Measurements from ENCODE around the gene PCDHGA6.

DNA sequence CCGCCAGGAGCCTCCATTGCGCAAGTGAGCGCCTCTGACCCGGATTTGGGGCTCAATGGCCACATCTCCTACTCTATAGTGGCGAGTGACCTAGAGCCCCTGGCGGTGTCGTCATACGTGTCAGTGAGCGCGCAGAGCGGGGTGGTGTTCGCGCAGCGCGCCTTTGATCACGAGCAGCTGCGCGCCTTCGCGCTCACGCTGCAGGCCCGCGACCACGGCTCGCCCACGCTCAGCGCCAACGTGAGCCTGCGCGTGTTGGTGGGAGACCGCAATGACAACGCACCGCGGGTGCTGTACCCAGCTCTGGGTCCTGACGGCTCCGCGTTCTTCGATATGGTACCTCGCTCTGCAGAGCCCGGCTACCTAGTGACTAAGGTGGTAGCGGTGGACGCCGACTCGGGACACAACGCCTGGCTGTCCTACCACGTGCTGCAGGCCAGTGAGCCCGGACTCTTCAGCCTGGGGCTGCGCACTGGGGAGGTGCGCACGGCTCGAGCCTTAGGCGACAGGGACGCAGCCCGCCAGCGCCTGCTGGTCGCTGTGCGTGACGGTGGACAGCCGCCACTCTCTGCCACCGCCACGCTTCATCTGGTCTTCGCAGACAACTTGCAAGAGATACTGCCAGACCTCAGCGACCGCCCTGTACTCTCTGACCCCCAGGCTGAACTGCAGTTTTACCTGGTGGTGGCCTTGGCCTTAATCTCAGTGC is 36.1 kb downstream of the PCDHGA6 start:
- TF ChIP-seq, protein P1, sequence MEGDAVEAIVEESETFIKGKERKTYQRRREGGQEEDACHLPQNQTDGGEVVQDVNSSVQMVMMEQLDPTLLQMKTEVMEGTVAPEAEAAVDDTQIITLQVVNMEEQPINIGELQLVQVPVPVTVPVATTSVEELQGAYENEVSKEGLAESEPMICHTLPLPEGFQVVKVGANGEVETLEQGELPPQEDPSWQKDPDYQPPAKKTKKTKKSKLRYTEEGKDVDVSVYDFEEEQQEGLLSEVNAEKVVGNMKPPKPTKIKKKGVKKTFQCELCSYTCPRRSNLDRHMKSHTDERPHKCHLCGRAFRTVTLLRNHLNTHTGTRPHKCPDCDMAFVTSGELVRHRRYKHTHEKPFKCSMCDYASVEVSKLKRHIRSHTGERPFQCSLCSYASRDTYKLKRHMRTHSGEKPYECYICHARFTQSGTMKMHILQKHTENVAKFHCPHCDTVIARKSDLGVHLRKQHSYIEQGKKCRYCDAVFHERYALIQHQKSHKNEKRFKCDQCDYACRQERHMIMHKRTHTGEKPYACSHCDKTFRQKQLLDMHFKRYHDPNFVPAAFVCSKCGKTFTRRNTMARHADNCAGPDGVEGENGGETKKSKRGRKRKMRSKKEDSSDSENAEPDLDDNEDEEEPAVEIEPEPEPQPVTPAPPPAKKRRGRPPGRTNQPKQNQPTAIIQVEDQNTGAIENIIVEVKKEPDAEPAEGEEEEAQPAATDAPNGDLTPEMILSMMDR (IDR thresholded peaks at IDR 0.05 in 8 of 11, conservative IDR thresholded peaks at IDR 0.05 in 3 of 11), result no peak
- no peak for TF ChIP-seq POLR2AphosphoS5 (IDR thresholded peaks at IDR 0.05)
- TF ChIP-seq POLR2A (IDR thresholded peaks at IDR 0.05), result no peak
